ENCODE results near the gene ZNF761.

DNA sequence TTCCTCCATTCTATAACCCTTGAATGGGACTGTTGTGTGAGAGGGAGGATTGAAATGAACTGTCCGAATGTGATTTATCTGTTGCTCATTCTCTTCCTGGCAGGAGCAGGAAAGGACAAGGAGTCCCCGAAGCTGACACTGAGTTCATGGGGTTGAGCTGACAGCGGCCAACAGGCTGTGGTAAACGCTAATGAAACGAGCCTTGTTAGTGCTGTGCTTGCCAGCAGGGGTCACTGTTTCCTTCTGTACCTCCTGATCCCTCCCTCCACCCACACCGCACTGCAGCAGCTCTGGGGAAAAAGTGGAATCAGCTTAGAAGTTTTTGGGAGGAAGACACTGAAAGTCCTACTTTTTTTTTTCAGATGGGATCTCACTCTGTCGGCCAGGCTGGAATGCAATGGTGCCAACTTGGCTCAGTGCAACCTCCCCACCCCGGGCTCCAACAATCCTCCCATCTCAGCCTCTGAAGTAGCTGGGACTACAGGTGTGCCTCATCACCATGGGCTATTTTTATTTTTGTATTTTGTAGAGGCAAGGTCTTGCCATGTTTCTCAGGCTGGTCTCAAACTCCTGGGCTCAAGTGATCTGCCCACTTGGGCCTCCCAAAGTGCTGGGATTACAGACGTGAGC is 6.7 kb upstream of the ZNF761 start:
- TF ChIP-seq CTCF (conservative IDR thresholded peaks at IDR 0.05; ENCODE audit: low read depth, low read length) (peak; percentile 78), EZH2phosphoT487 (IDR thresholded peaks at IDR 0.05; ENCODE audit: borderline replicate concordance, low read length) (no peak)
